Muscle layer of colon (tissue), 2 donors: Measurements from ENCODE around the gene EVC2.
"Not testable (repeated sequence)": the region's sequence is repeated elsewhere in the genome, so short reads cannot be mapped to it uniquely, and the experiment has no call there.

Source experiments
- H3K27ac ChIP-seq: one replicate; pipeline ENCODE4 v1.7.0; 2013; ENCODE audit warnings: low read depth, mild to moderate bottlenecking, low read length, moderate library complexity
- H3K27me3 ChIP-seq, 2 donors: one replicate each; pipeline ENCODE4 v1.7.0; 2013; ENCODE audit warnings: low read length in 2 of 2, mild to moderate bottlenecking in 2 of 2; ENCODE audit not compliant: insufficient read depth in 2 of 2, control insufficient read depth in 1 of 2
- H3K36me3 ChIP-seq: one replicate; pipeline ENCODE4 v1.7.0; 2013; ENCODE audit warnings: mild to moderate bottlenecking, low read length; ENCODE audit not compliant: insufficient read depth
- H3K4me1 ChIP-seq: one replicate; pipeline ENCODE4 v1.7.0; 2013; ENCODE audit warnings: mild to moderate bottlenecking, low read length; ENCODE audit not compliant: insufficient read depth
- H3K4me3 ChIP-seq, 2 donors: one replicate each; pipeline ENCODE4 v1.7.0; 2013; ENCODE audit warnings: low read length in 2 of 2, low read depth in 1 of 2, mild to moderate bottlenecking in 1 of 2, moderate library complexity in 1 of 2
- H3K9ac ChIP-seq: one replicate; pipeline ENCODE4 v1.7.0; 2013; ENCODE audit warnings: low read length
- H3K9me3 ChIP-seq: one replicate; pipeline ENCODE4 v1.7.0; 2013; ENCODE audit warnings: mild to moderate bottlenecking, low read length
- donor health status: abdominal sarcoma.
- donor health status: Adenocarcinoma of cecum.

Gene EVC2

GRCh38 chr4:5735463-5735862, 27.1 kb upstream of the EVC2 start:
- H3K27me3 ChIP-seq = no peaks in the 10 kb centered on the region
- H3K9ac ChIP-seq = no peak overlapping the region
- H3K4me1 ChIP-seq = no peaks in the 10 kb centered on the region
- peaks cover 38% of the 10 kb centered on the region for H3K36me3 ChIP-seq
- H3K4me3 ChIP-seq = no peak overlapping the region
- H3K9me3 ChIP-seq = no peaks in the 10 kb centered on the region
- no peak overlapping the region for H3K27ac ChIP-seq

- peaks cover 42% of the 10 kb centered on the region for H3K36me3 ChIP-seq
- H3K4me3 ChIP-seq = no peak overlapping the region
- H3K9ac ChIP-seq = no peak overlapping the region
- H3K27ac ChIP-seq = no peak overlapping the region
- no peaks in the 10 kb centered on the region for H3K9me3 ChIP-seq
- H3K4me1 ChIP-seq = no peaks in the 10 kb centered on the region
- no peaks in the 10 kb centered on the region for H3K27me3 ChIP-seq
Observed at GRCh38 chr4:5734853-5735252, 26.5 kb upstream of the EVC2 start.

- Histone ChIP-seq H3K27me3 (no peaks in the 10 kb centered on the region), H3K9me3 (no peaks in the 10 kb centered on the region), H3K4me1 (no peaks in the 10 kb centered on the region), H3K27ac (no peak overlapping the region), H3K9ac (no peak overlapping the region), H3K4me3 (no peak overlapping the region), H3K36me3 (peaks cover 47% of the 10 kb centered on the region)
Observed at GRCh38 chr4:5732158-5732557, 23.8 kb upstream of the EVC2 start.

DNA sequence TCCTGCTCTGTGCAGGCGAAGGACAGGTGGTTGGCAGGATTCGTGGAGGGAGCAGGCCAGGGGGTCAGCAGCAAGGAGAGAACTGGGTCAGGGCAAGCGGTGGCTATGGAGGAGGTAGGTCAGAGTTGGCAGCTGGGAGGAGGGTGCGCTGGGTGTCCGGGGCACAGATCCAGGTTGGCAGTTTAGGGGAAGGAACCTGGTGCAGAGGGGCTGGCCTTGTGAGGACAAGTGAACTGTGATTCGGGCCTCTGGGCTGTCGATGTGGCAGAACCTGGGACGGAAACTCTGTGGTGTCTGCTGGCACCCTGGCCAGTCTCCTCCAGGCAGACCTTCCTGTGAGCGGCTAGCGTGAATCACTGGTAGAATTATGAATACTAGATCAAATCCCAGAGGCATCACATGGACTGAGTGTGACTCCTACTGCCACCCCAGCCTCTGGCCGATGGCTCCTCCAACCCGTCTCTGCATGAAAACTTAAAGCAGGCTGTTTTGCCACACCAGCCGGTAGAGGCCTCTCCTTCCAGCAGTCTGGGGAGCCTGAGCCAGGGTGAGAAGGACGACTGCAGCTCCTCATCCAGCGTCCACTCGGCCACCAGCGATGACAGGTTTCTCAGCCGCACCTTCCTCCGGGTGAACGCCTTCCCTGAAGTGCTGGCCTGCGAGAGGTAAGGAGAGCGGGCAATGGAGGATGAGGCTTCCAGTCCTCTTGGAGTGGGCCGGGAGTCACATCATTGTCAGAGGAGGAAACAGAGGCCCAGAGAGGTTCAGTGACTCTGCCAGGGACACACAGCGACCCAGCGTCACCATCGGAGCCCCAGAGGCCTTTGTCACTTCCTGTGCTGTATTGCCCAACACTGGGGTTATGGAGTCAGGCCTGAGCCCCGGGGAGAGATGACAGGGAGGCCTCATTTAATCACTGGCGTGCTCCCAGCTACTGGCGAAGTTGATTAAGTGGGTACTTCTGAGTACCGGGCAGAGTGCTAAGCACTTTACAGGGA, 22.9 kb upstream of the EVC2 start:
- no peaks in the 10 kb centered on the region for H3K4me1 ChIP-seq
- no peak overlapping the region for H3K27ac ChIP-seq
- no peak overlapping the region for H3K4me3 ChIP-seq
- no peak overlapping the region for H3K9ac ChIP-seq
- no peaks in the 10 kb centered on the region for H3K27me3 ChIP-seq
- H3K9me3 ChIP-seq = no peaks in the 10 kb centered on the region
- peaks cover 45% of the 10 kb centered on the region for H3K36me3 ChIP-seq

DNA sequence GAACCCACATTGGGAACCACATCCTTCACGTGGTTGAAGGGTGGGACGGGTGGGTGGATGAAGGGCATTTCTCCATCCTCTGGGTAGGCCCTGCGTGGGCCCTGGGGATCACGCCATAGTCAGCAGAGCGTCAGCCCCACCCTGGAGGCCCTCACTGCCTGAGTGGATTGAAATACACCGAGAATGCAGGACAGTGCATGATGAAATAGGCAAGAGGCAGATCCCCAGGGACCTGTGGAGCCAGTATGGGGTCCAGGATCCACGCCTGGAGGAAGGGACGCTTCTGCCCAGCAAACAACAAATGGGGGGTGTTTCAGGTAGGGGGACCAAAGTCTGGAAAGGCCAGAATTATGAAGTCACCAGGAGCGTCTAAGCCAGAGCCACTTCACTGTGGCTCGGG, 22.1 kb upstream of the EVC2 start:
- no peak overlapping the region for H3K4me3 ChIP-seq
- H3K27me3 ChIP-seq = no peaks in the 10 kb centered on the region
- no peak overlapping the region for H3K27ac ChIP-seq
- H3K9ac ChIP-seq = no peak overlapping the region
- H3K9me3 ChIP-seq = no peaks in the 10 kb centered on the region
- peaks cover 45% of the 10 kb centered on the region for H3K36me3 ChIP-seq
- no peaks in the 10 kb centered on the region for H3K4me1 ChIP-seq

GRCh38 chr4:5728412-5728811, 20.1 kb upstream of the EVC2 start:
- not testable (repeated sequence) for H3K4me1 ChIP-seq, H3K9ac ChIP-seq, H3K27me3 ChIP-seq, H3K9me3 ChIP-seq, H3K27ac ChIP-seq, H3K4me3 ChIP-seq
- peaks cover 36% of the 10 kb centered on the region for H3K36me3 ChIP-seq

GRCh38 chr4:5724377-5724776, 16.0 kb upstream of the EVC2 start:
- no peaks in the 10 kb centered on the region for H3K27me3 ChIP-seq
- H3K9ac ChIP-seq = no peak overlapping the region
- H3K4me1 ChIP-seq = no peaks in the 10 kb centered on the region
- H3K9me3 ChIP-seq = no peaks in the 10 kb centered on the region
- H3K4me3 ChIP-seq = no peak overlapping the region
- H3K36me3 ChIP-seq = peaks cover 27% of the 10 kb centered on the region
- H3K27ac ChIP-seq = no peak overlapping the region

GRCh38 chr4:5722328-5722727, 14.0 kb upstream of the EVC2 start:
- Histone ChIP-seq H3K4me1 (no peaks in the 10 kb centered on the region), H3K9me3 (no peaks in the 10 kb centered on the region), H3K36me3 (peaks cover 30% of the 10 kb centered on the region), H3K27me3 (no peaks in the 10 kb centered on the region), H3K27ac (no peak overlapping the region), H3K4me3 (no peak overlapping the region), H3K9ac (no peak overlapping the region)

- no peaks in the 10 kb centered on the region for H3K9me3 ChIP-seq
- H3K36me3 ChIP-seq = peaks cover 30% of the 10 kb centered on the region
- H3K4me1 ChIP-seq = no peaks in the 10 kb centered on the region
- H3K27me3 ChIP-seq = no peaks in the 10 kb centered on the region
- H3K4me3 ChIP-seq = no peak overlapping the region
- H3K9ac ChIP-seq = no peak overlapping the region
- no peak overlapping the region for H3K27ac ChIP-seq
Observed at GRCh38 chr4:5721923-5722322, 13.6 kb upstream of the EVC2 start.

GRCh38 chr4:5720980-5721379, 12.6 kb upstream of the EVC2 start:
- no peaks in the 10 kb centered on the region for H3K4me1 ChIP-seq
- no peaks in the 10 kb centered on the region for H3K9me3 ChIP-seq
- H3K4me3 ChIP-seq = no peak overlapping the region
- H3K36me3 ChIP-seq = peaks cover 30% of the 10 kb centered on the region
- H3K9ac ChIP-seq = no peak overlapping the region
- H3K27me3 ChIP-seq = no peaks in the 10 kb centered on the region
- H3K27ac ChIP-seq = no peak overlapping the region

- Histone ChIP-seq H3K9ac (no peak overlapping the region), H3K4me3 (no peak overlapping the region), H3K27me3 (no peaks in the 10 kb centered on the region), H3K36me3 (peaks cover 30% of the 10 kb centered on the region), H3K9me3 (no peaks in the 10 kb centered on the region), H3K27ac (no peak overlapping the region), H3K4me1 (no peaks in the 10 kb centered on the region)
Observed at GRCh38 chr4:5720157-5720850, 11.9 kb upstream of the EVC2 start.
